LoVo (cell line): ENCODE results near the gene CELF4.

Experiments
- DNase-seq: peaks from one replicate; pipeline ENCODE4 v3.0.0-alpha.2; 2016; ENCODE audit warnings: low spot score

Gene CELF4

GRCh38 chr18:37315935-37316334 is 249.7 kb downstream of the CELF4 start:
- no peak for DNase-seq

DNA sequence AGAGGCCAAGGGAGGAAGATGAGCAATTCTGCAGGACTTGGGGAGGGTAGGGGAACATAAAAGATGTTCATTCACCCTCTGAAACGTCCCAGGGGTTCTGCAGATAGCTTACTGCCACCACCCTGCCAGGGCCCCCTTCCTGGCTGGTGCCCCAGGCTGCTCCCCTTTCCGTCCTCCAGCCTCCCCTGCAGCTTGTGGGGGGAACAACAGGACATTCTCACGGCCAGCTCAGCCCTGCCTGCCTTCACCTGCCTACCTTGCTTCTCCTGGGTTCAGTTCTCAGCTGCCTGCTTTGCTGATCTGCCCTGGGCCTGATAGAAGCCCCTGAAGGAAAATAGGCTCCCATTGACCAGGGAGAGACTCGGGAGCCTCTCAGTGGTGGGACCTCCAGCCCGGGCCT is 251.1 kb downstream of the CELF4 start:
- no peak for DNase-seq

DNA sequence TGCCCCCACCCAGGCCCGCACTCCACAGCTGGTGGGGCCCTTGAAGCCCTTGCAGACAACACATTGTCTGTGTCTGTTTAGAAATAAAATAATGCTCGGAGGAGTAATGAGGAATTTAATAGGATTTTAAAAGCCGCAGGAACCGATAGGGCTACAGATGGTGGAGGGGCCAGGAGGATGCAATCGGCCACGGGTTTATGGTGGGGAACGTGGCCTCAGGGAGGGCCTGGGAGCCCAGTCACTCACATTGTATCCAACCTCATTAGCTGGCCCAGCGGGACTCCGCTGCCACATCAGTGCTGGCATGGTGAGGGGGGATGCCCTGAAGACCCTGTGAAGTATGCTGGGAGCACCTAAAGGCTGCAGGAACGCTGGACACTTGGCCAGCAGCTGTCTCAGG is 252.0 kb downstream of the CELF4 start:
- no peak for DNase-seq

DNA sequence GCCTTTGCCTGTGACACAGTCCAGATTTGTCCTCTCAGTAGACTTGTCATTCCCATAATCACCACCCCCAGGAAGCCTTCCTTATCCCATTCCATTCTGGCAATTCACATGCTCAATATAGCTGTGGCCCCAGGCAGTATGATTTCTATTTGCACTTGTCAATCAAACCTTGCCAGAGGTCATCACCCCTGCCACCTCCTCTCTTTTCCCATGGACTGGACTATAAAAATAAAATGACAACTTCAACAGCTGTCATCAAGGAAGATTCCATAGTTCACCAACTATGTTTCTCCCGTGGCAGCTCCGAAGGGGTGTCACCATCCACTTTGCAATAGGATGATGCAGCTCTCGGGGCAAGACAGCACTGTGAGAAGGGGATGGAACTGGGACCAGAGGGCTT is 255.7 kb downstream of the CELF4 start:
- DNase-seq = no peak

- no peak for DNase-seq
Measured at GRCh38 chr18:37309059-37309458, 256.5 kb downstream of the CELF4 start.

GRCh38 chr18:37307181-37307580 is 258.4 kb downstream of the CELF4 start:
- DNase-seq = no peak

DNA sequence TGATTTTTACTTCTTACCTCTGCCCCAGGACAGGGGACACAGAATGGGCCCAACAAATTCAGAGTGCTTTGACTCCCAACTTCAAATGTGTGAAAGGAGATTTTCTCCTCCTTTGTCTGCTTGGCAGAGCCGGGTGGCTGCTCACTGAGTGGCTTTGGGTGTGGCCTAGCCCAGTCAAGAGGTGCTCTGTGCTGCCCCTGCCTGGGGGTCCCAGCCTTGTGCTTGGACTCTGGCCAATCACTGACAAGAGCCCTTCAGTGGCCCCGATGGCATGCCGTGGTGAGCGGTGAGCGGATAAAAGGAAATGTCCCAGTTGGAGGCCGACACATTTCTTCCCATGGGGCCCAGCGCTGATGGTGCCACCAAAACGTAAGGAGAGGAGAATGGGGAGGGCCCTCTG is 259.2 kb downstream of the CELF4 start:
- no peak for DNase-seq

GRCh38 chr18:37305066-37305465 is 260.5 kb downstream of the CELF4 start:
- DNase-seq = no peak

DNA sequence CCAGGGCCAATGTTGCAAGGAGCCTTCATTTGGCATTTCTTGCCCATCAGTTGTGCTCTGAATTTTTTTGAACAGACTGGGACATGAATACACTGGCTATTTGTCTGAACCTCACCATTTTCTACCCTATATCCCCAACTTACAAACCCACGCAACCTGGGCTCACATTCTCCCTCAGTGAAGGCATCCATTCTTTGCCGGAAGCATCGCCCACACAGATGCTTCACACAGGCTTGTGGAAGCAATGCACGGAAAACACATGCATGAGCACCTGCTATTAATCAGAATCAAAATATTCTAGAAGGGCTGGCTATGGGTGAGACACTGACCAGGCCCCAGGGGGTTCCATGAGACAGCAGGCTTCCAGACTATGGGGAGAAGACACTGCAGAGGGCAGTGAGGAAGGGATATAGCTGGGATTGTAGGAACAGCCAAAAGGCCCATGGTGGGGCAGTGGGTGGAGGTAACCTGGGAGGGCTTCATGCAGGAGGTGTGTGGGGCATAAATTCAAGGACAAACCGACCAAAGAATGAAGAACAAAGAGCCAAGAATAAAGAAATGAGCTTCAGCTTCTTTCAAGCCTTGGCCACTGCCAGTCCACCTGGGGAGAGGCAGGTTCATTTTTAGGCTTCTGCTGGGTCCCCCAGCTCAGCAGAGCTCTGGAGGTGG is 261.5 kb downstream of the CELF4 start:
- DNase-seq = no peak

GRCh38 chr18:37303009-37303408 is 262.6 kb downstream of the CELF4 start:
- no peak for DNase-seq

- no peak for DNase-seq
Measured at GRCh38 chr18:37302519-37302918, 263.1 kb downstream of the CELF4 start.

DNA sequence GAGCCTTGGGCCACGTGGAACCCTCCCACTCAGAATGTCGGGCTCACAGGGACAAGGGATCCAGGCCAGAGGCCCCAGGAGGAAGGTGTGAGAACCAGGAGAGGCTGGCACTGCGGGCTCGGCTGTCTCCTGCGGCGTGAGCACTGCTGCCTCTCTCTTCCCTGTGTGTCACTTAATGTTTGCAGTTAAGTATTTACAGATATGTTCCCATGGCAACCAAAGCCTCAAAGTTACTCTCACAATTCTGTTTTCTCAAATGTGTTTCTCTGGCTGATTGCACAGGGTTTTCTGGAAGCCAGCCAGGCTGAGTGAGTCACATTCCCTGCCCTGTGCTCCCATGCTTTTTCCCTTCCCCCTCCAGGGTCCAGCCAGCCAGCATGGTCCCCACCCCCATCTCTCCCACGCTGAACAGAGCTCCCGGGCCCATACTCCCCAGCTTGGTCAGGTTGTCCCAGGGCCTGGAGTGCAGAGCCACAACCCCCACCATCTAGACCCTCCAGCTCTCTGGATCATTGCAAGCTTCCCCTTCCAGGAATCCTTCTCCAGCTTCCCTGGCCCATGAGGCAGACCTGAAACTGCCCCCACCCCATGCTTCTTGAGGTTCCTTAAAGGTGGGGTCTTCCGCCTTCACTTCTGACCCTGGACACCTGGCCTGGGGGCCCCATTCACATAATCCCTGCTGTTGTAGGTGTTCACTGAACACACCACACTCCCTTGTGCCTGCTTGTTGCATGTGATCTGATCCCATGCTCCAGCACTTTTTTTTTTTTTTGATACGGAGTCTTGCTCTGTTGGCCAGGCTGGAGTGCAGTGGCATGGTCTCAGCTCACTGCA is 265.9 kb downstream of the CELF4 start:
- DNase-seq = peak; percentile 84

DNA sequence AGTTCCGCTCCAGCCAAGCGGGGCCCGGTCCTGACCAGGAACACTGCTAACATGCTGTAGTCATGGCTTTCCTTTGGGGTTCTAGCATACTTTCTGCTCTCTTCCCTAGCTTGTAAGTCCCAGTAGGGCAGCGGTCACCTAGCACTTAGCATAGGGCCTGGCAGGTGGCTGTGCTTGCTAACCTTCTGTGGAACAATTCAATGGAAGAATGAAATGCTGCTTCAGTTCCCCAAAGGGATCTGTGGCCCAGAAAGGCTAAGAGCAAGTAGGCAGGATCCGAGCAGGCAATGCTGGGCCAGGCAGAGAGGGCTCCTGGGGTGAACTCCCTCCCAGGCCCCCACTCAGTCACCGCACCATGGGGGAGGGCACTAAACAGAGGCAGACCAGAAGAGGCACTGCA is 266.8 kb downstream of the CELF4 start:
- DNase-seq = no peak

DNA sequence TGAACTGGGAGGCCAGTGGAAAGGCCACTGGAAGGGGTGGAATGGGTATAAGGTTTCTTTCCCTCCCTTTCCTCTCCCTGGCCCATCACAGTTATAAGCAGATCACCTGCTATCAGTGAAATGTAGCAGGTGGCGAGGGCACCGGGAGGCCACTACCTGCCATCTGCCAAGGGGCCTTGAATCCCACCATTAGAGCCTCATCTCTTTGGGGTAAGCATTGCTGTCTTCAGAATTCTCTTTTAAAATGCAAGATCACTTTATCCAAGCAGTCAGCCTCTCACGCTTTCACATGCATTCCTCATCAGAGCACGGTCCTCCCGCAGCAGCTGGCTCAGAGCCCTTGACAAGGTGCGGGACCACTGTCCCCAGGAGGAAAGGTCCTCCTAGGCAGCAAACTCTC is 268.5 kb downstream of the CELF4 start:
- no peak for DNase-seq

GRCh38 chr18:37294951-37295350 is 270.6 kb downstream of the CELF4 start:
- DNase-seq = no peak

DNA sequence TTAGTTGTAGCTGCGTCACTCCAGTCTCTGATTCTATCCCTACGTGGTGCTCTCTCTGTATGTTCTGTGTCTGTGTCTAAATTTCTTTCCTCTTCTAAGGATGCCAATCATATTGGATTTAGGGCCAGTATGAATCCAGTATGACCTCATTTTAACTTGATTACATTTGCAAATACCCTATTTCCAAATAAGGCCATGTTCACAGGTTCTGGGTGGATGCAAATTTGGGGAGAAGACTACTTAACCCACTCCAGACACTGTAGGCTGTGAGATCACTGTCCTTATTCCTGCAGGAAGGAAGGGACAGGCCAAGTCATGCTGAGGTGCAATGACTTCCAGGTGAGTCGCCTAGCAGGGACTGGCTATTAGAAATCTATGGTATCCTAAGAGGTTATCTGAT is 272.2 kb downstream of the CELF4 start:
- no peak for DNase-seq

- DNase-seq = no peak
Measured at GRCh38 chr18:37289423-37289822, 276.2 kb downstream of the CELF4 start.

DNA sequence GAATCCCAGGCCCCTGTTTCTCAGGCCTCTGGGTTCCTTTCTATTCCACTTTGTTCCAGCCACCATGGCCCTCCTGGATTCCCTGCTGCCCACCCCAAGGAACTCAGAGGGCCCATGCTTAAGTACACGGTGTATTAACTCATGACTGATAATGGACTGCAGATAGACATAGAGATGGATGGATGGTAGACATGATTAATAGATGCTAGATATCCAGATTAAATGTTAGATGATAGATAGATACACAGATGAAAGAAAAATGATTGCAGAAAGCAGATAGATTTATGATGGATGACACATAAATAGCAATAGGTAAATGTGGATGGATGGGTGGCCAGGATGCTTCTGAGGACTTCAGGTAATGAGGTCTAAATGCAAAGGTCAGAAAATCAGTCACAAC is 278.0 kb downstream of the CELF4 start:
- no peak for DNase-seq

DNA sequence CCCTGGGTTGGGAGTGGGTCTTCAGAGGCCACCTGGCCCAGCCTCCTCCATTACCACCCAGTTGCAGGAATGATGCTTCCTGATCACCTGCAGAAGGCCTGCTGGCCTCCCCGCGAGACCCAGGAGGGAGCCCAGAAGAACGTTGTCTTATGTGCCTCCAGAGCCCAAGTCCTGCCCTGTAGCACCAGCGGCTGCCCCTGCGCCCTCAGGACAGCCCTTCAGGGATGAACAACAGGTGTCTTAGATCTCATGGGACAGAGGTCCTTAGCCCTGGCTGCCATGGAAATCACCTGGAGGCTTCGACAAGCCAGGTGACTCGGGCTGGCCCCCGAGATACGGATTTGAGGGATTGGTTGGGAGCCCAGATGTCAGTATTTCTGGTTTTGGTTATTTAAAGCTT is 278.8 kb downstream of the CELF4 start:
- no peak for DNase-seq

DNA sequence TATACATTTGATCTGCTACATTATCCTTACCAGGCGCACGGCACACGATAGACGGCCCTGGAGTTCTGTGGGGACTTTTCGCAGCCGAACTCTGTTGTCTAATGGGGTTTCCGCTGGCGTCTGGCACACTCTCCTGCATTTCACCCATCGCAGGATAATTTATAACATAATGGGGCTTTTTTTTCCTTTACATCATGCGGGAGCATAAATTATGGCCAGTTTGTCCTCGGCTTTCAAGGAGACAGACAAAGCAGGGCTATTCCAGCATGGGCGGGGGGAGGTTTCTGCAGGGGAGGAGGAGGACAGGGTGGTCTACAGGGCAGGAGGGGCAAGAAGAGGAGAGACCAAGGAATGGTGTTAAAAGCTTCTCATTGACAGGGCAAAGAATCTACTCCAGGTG is 279.8 kb downstream of the CELF4 start:
- no peak for DNase-seq

DNA sequence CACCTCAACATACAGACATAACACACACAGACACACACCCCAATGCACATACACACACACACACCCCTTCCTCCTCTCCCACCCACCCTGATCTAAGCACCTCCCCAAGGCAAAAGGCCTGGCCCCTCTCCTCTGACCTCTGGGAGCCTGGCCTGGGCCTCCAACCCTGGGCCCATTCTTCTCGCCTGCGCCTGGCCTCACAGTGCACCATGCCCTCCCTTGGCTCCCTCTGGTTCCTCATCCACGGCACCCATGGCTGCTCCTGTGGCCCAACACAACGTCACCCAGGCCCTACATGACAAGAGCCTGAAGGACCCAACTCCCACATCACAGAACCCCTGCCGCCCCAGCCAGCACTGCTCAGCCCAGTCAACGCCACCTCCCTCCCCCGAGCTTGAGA is 281.3 kb downstream of the CELF4 start:
- no peak for DNase-seq

- no peak for DNase-seq
Measured at GRCh38 chr18:37282386-37283037, 283.1 kb downstream of the CELF4 start.

GRCh38 chr18:37280701-37281393 is 284.8 kb downstream of the CELF4 start:
- no peak for DNase-seq
